H1 (cell line): ENCODE results near the gene BTD. TPM values are rescaled to one million over a fixed set of nuclear protein-coding genes. Genes with fewer than 3 reads are reported as not detected.

Experiments used
- CTCF ChIA-PET: fragments of 300-600 bp; sonication (Branson Sonifier 250); formaldehyde crosslinking; loops from one replicate; lab custom pipeline; 2021; ENCODE audit not compliant: partially characterized antibody; lab: Charles Lee
- POLR2A ChIA-PET: fragments of 300-600 bp; sonication (Branson Sonifier 250); formaldehyde crosslinking; loops from one replicate; lab custom pipeline; 2021; ENCODE audit warnings: inconsistent platforms; ENCODE audit not compliant: partially characterized antibody; lab: Charles Lee
- DNase-seq, 2 experiments: peaks; one replicate each; pipeline versions ENCODE4 v3.0.0 to v3.0.0-alpha.2; 2010 to 2022; ENCODE audit warnings: low spot score in 2 of 2, low read depth in 1 of 2, mixed read lengths in 1 of 2
- FAIRE-seq: peaks from 2 replicates; lab custom pipeline; 2011; peaks lifted over from hg19 to GRCh38; lab: Jason Lieb, UNC
- H2AFZ ChIP-seq: 2 replicates; pipeline ENCODE4 v1.8.1; 2012; ENCODE audit warnings: low read length, inconsistent platforms
- H2AK5ac ChIP-seq: 2 replicates; pipeline ENCODE4 v1.6.1; 2013; ENCODE audit warnings: low read depth, low read length
- H2BK120ac ChIP-seq: replicated peaks from 2 replicates; pipeline ENCODE3; 2013; ENCODE audit warnings: low read depth, low read length, inconsistent platforms
- H2BK12ac ChIP-seq: 2 replicates; pipeline ENCODE4 v1.6.1; 2013; ENCODE audit warnings: low read depth, low read length
- H2BK15ac ChIP-seq: 2 replicates; pipeline ENCODE4 v1.6.1; 2013; ENCODE audit warnings: low read length
- H2BK20ac ChIP-seq: 2 replicates; pipeline ENCODE4 v1.6.1; 2013; ENCODE audit warnings: low read length
- H2BK5ac ChIP-seq: 2 replicates; pipeline ENCODE4 v1.6.1; 2013; ENCODE audit warnings: low read depth, low read length
- H3K14ac ChIP-seq: 2 replicates; pipeline ENCODE4 v1.6.1; 2013; ENCODE audit warnings: inconsistent platforms; ENCODE audit not compliant: insufficient read length
- H3K18ac ChIP-seq: 2 replicates; pipeline ENCODE4 v1.6.1; 2013; ENCODE audit warnings: low read length; ENCODE audit errors: extremely low read depth
- H3K23ac ChIP-seq: 2 replicates; pipeline ENCODE4 v1.6.1; 2013; ENCODE audit warnings: inconsistent platforms; ENCODE audit not compliant: insufficient read length
- H3K23me2 ChIP-seq: 2 replicates; pipeline ENCODE4 v1.6.1; 2013; ENCODE audit warnings: low read depth, low read length
- H3K27ac ChIP-seq: 2 replicates; pipeline ENCODE4 v1.6.1; 2011; ENCODE audit warnings: low read depth, low read length, inconsistent platforms
- H3K27me3 ChIP-seq, 4 experiments: replicated peaks in 1 of 4; 1 replicate in 1 of 4; 2 replicates in 3 of 4; pipeline versions ENCODE4 v1.6.1 to v1.8.1; 2011 to 2013; ENCODE audit warnings: low read length in 3 of 4, mild to moderate bottlenecking in 3 of 4, inconsistent platforms in 2 of 4, mixed read lengths in 2 of 4, moderate library complexity in 1 of 4; ENCODE audit not compliant: control insufficient read depth in 3 of 4, insufficient read depth in 3 of 4; ENCODE audit errors: extremely low read depth in 1 of 4
- H3K36me3 ChIP-seq, 4 experiments: 2 replicates each; pipeline versions ENCODE4 v1.6.1 to v1.8.1; 2011 to 2013; ENCODE audit warnings: mild to moderate bottlenecking in 4 of 4, low read length in 3 of 4, moderate library complexity in 2 of 4, control low read depth in 1 of 4, inconsistent platforms in 1 of 4; ENCODE audit not compliant: insufficient read depth in 4 of 4, control insufficient read depth in 2 of 4
- H3K4ac ChIP-seq: replicated peaks from 2 replicates; pipeline ENCODE3; 2013; ENCODE audit warnings: low read length, low read depth, mixed read lengths, inconsistent platforms; ENCODE audit not compliant: insufficient read length
- H3K4me1 ChIP-seq, 4 experiments: replicated peaks in 1 of 4; 1 replicate in 1 of 4; 2 replicates in 3 of 4; pipeline versions ENCODE4 v1.6.1 to v1.8.1; 2011 to 2013; ENCODE audit warnings: low read length in 3 of 4, inconsistent platforms in 2 of 4, mixed read lengths in 1 of 4; ENCODE audit not compliant: insufficient read depth in 4 of 4, control insufficient read depth in 3 of 4
- H3K4me2 ChIP-seq, 2 experiments: 2 replicates each; pipeline versions ENCODE4 v1.6.1 to v1.8.1; 2011 to 2013; ENCODE audit warnings: low read depth in 2 of 2, low read length in 2 of 2, control low read depth in 1 of 2, inconsistent platforms in 1 of 2, mild to moderate bottlenecking in 1 of 2; ENCODE audit not compliant: insufficient read depth in 1 of 2
- H3K4me3 ChIP-seq, 4 experiments: fragments of 200-600, 300-600 bp in 1 of 4; sonication (generic), shearing (Covaris generic), sonication (Bioruptor Twin) in 1 of 4; 2 replicates each; pipeline versions ENCODE4 v1.5.1 to v1.8.1; 2011 to 2016; ENCODE audit warnings: low read length in 4 of 4, low read depth in 3 of 4, control low read depth in 2 of 4, inconsistent platforms in 2 of 4, mild to moderate bottlenecking in 2 of 4, mixed read lengths in 1 of 4, moderate library complexity in 1 of 4; ENCODE audit not compliant: insufficient read depth in 2 of 4; ENCODE audit errors: extremely low read depth in 1 of 4
- H3K56ac ChIP-seq: replicated peaks from 2 replicates; pipeline ENCODE3; 2013; ENCODE audit warnings: low read depth, mild to moderate bottlenecking, mixed read lengths, low read length, inconsistent platforms; ENCODE audit not compliant: insufficient read length
- H3K79me1 ChIP-seq: 2 replicates; pipeline ENCODE4 v1.6.1; 2013; ENCODE audit warnings: low read depth, low read length, control low read depth
- H3K79me2 ChIP-seq, 2 experiments: 2 replicates each; pipeline versions ENCODE4 v1.6.1 to v1.8.1; 2012 to 2013; ENCODE audit warnings: low read length in 2 of 2, mild to moderate bottlenecking in 2 of 2, inconsistent platforms in 1 of 2; ENCODE audit not compliant: insufficient read depth in 2 of 2, control insufficient read depth in 1 of 2
- H3K9ac ChIP-seq, 4 experiments: replicated peaks in 1 of 4; 1 replicate in 1 of 4; 2 replicates in 3 of 4; pipeline versions ENCODE4 v1.6.1 to v1.8.1; 2011 to 2013; ENCODE audit warnings: low read depth in 3 of 4, low read length in 3 of 4, control low read depth in 2 of 4, mild to moderate bottlenecking in 2 of 4, moderate library complexity in 2 of 4, inconsistent platforms in 1 of 4; ENCODE audit errors: extremely low read depth in 1 of 4
- H3K9me3 ChIP-seq, 2 experiments: 2 replicates each; pipeline versions ENCODE4 v1.6.1 to v1.8.1; 2012 to 2013; ENCODE audit warnings: mild to moderate bottlenecking in 2 of 2, moderate library complexity in 2 of 2, control low read depth in 1 of 2, inconsistent platforms in 1 of 2, low read depth in 1 of 2, low read length in 1 of 2, mixed read lengths in 1 of 2; ENCODE audit not compliant: insufficient read depth in 2 of 2
- H4K20me1 ChIP-seq, 2 experiments: replicated peaks in 1 of 2; 2 replicates each; pipeline versions ENCODE3 to v1.8.1; 2011 to 2013; ENCODE audit warnings: inconsistent platforms in 2 of 2, low read length in 2 of 2, mild to moderate bottlenecking in 1 of 2; ENCODE audit not compliant: insufficient read depth in 2 of 2, control insufficient read depth in 1 of 2
- H4K5ac ChIP-seq: 2 replicates; pipeline ENCODE4 v1.6.1; 2013; ENCODE audit warnings: low read length, low read depth, mixed read lengths, inconsistent platforms; ENCODE audit not compliant: insufficient read length
- H4K8ac ChIP-seq: 2 replicates; pipeline ENCODE4 v1.8.0; 2013; ENCODE audit warnings: mild to moderate bottlenecking, moderate library complexity, low read length, inconsistent platforms; ENCODE audit not compliant: insufficient read depth; ENCODE audit errors: extremely low read depth
- H4K91ac ChIP-seq: replicated peaks from 2 replicates; pipeline ENCODE3; 2013; ENCODE audit warnings: low read length, mixed read lengths, inconsistent platforms; ENCODE audit not compliant: insufficient read length
- ASH2L ChIP-seq: fragments of 200-600, 300-600 bp; sonication (generic); IDR thresholded peaks from one replicate; pipeline ENCODE4 v1.7.1; 2017; ENCODE audit warnings: low read length
- BACH1 ChIP-seq: IDR thresholded peaks from 2 replicates; pipeline ENCODE4 v1.6.1; 2012; ENCODE audit warnings: low read length, improper control_type of control experiment
- EP300 ChIP-seq, 2 experiments: IDR thresholded peaks; 1 replicate in 1 of 2; 2 replicates in 1 of 2; pipeline ENCODE4 v1.6.1; 2011 to 2012; ENCODE audit warnings: low read depth in 2 of 2, low read length in 2 of 2, mild to moderate bottlenecking in 2 of 2, borderline replicate concordance in 1 of 2, inconsistent platforms in 1 of 2, moderate library complexity in 1 of 2
- EZH2 ChIP-seq: fragments of 200-600 bp; sonication (generic); IDR thresholded peaks from 2 replicates; pipeline ENCODE4 v1.7.1; 2012; ENCODE audit warnings: low read depth, mild to moderate bottlenecking, moderate library complexity, low read length, inconsistent platforms; ENCODE audit not compliant: severe bottlenecking
- HDAC2 ChIP-seq, 2 experiments: fragments of 300-600 bp in 1 of 2; sonication (generic) in 1 of 2; IDR thresholded peaks; 2 replicates each; pipeline ENCODE4 v1.6.1; 2011 to 2012; ENCODE audit warnings: low read depth in 2 of 2, low read length in 2 of 2, mild to moderate bottlenecking in 2 of 2, moderate library complexity in 2 of 2, borderline replicate concordance in 1 of 2, inconsistent platforms in 1 of 2
- JUND ChIP-seq: IDR thresholded peaks from 2 replicates; pipeline ENCODE4 v1.6.1; 2011; ENCODE audit warnings: mild to moderate bottlenecking, improper control_type of control experiment, low read length
- RBBP5 ChIP-seq: IDR thresholded peaks from 2 replicates; pipeline ENCODE4 v1.7.1; 2012; ENCODE audit warnings: low read depth, mild to moderate bottlenecking, inconsistent platforms, low read length, moderate library complexity, borderline replicate concordance
- RXRA ChIP-seq: IDR thresholded peaks from 2 replicates; pipeline ENCODE4 v1.6.1; 2011; ENCODE audit warnings: low read depth, mild to moderate bottlenecking, low read length, moderate library complexity; ENCODE audit not compliant: insufficient read depth
- SAP30 ChIP-seq: fragments of 300-600 bp; sonication (generic); IDR thresholded peaks from 2 replicates; pipeline ENCODE4 v1.7.1; 2012; ENCODE audit warnings: low read length, moderate library complexity, mild to moderate bottlenecking, inconsistent platforms; ENCODE audit not compliant: insufficient read depth, insufficient replicate concordance
- TAF1 ChIP-seq: IDR thresholded peaks from 2 replicates; pipeline ENCODE4 v1.6.1; 2011; ENCODE audit warnings: mild to moderate bottlenecking, low read depth, low read length
- WGBS, 2 experiments: shearing (Covaris generic) in 1 of 2; methylation state at CpG; one replicate each; pipeline versions ENCODE4 v1.1.6 to v1.1.7; 2013 to 2015; ENCODE audit warnings: low lambda C conversion rate in 2 of 2, mixed read lengths in 2 of 2, inconsistent platforms in 1 of 2, low coverage in 1 of 2, missing lambda C conversion rate in 1 of 2; ENCODE audit not compliant: insufficient replicate concordance in 2 of 2, insufficient coverage in 1 of 2, insufficient read length in 1 of 2; ENCODE audit errors: extremely low coverage in 1 of 2, missing lambda C conversion rate in 1 of 2; 5-methylcytosine and 5-hydroxymethylcytosine counted together
- polyA plus RNA-seq, 7 experiments: library from polyadenylated mRNA; depleted of rRNA in 3 of 7; stranded (reverse) in 5 of 7; unstranded in 2 of 7; fragments of >200 nt in 5 of 7; fragments of 200-250 nt in 2 of 7; gene quantifications; 1 replicate in 5 of 7; 2 replicates in 1 of 7; 4 replicates in 1 of 7; pipeline versions ENCODE4 v1.2.1 to v1.2.3, GENCODE V29; 2011 to 2013; ENCODE audit warnings: missing spikeins in 2 of 7, mixed read lengths in 2 of 7
- total RNA-seq: library from RNA; stranded (reverse); fragmentation: NEBNext Ultra II Directional; extraction: Animal tissue kit (Norgen Biotek cat#: 25700); gene quantifications from 2 replicates; pipeline ENCODE4 v1.2.1, GENCODE V29; 2021

Gene BTD
- total and polyA plus RNA-seq, 2 of the 8 experiments (the other 6 are each of a cell fraction or from before 2014, with no cell fraction given) = 21.8 to 36.7 TPM

GRCh38 chr3:15690748-15691147, 89.2 kb downstream of the BTD start:
- POLR2A ChIA-PET = no interaction called here
- Histone ChIP-seq H3K23me2 (no peaks in the 10 kb centered on the region), H3K14ac (no peak overlapping the region), H3K4me1 (no peaks in the 10 kb centered on the region), H4K91ac (no peak overlapping the region), H4K5ac (no peak overlapping the region), H3K56ac (no peak overlapping the region), H3K79me2 (no peaks in the 10 kb centered on the region), H3K23ac (no peak overlapping the region), H2BK15ac (no peak overlapping the region), H2BK12ac (no peak overlapping the region), H3K9me3 (no peaks in the 10 kb centered on the region), H2AFZ (no peak overlapping the region), H3K9ac (no peak overlapping the region), H2BK5ac (no peak overlapping the region), H3K18ac (no peak overlapping the region), H4K20me1 (no peaks in the 10 kb centered on the region), H3K27ac (no peak overlapping the region), H3K27me3 (no peaks in the 10 kb centered on the region), H4K8ac (no peak overlapping the region), H2BK120ac (no peak overlapping the region), H3K4ac (no peak overlapping the region), H3K4me3 (no peak overlapping the region), H2AK5ac (no peak overlapping the region), H3K4me2 (no peak overlapping the region), H3K79me1 (no peaks in the 10 kb centered on the region), H2BK20ac (no peak overlapping the region), H3K36me3 (peaks cover 0 to 36% (median 13%) of the 10 kb centered on the region in 4 experiments; a peak in 6 of 8 replicates)
- 93% methylated on average over 5 of the region's 5 CpGs; no CpG with 5 or more reads in 1 of the 2 experiments for WGBS, 2 experiments
- CTCF ChIA-PET = interaction anchor here (1.3 kb wide), 2 partner anchors 21 to 117 kb away, joined by 3 to 4 read pairs; no protein-coding TSS in a partner anchor
- FAIRE-seq (no peak), DNase-seq (no peak)
- TF ChIP-seq JUND = no peak
- TF ChIP-seq EZH2 = no peak
- no peak for TF ChIP-seq BACH1
- TF ChIP-seq EP300 (IDR thresholded peaks at IDR 0.05; ENCODE audit: borderline replicate concordance in 1 of 2, low read depth in 2 of 2, low read length in 2 of 2) = no peak
- TF ChIP-seq ASH2L = no peak
- TF ChIP-seq HDAC2 (IDR thresholded peaks at IDR 0.05; ENCODE audit: borderline replicate concordance in 1 of 2, low read depth in 2 of 2, low read length in 2 of 2) = no peak
- TF ChIP-seq SAP30 = no peak
- no peak for TF ChIP-seq RBBP5
- no peak for TF ChIP-seq TAF1
- TF ChIP-seq RXRA = no peak
